HCT116 (cell line): Measurements from ENCODE around the gene FAM229A. TPM values are rescaled to one million over a fixed set of nuclear protein-coding genes. Genes with fewer than 3 reads are reported as not detected.

ENCODE experiments used
- ATAC-seq: fragments of 200-7000 bp; cut with Tn5 transposase; 2 replicates; pipeline ENCODE4 v1.9.1; 2020; ENCODE audit warnings: mild to moderate bottlenecking, moderate library complexity
- BruUV-seq: library from RNA; stranded (reverse); fragments of 400-500 nt; replicated peaks from 2 replicates; lab custom pipeline; 2021; lab: Mats Ljungman, UMichigan
- CTCF ChIA-PET: fragments of 300-600 bp; sonication (Branson Sonifier 250); formaldehyde crosslinking; loops from one replicate; lab custom pipeline; 2021; ENCODE audit warnings: antibody characterized with exemption; lab: Charles Lee
- POLR2A ChIA-PET: fragments of 300-600, 350-600 bp; sonication (Branson Sonifier 250); formaldehyde crosslinking; loops from one replicate; lab custom pipeline; 2021; ENCODE audit warnings: antibody characterized with exemption; lab: Charles Lee
- RAD21 ChIA-PET, 2 experiments: fragments of 300-600 bp; sonication (Branson Sonifier 250); formaldehyde crosslinking; loops; one replicate each; lab custom pipeline; 2023; ENCODE audit warnings: low total read pairs in 2 of 2; ENCODE audit not compliant: uncharacterized antibody in 2 of 2, unreplicated experiment in 2 of 2, low non-redundant PET in 1 of 2; lab: Charles Lee
- DNase-seq: peaks from one replicate; pipeline ENCODE4 v3.0.0-alpha.2; 2010; ENCODE audit warnings: low read depth, low spot score
- H2AFZ ChIP-seq: fragments of 200-600 bp; shearing (Covaris generic), sonication (generic); 2 replicates; pipeline ENCODE4 v1.6.1; 2017; ENCODE audit warnings: low read depth, mixed run types, mixed read lengths, antibody characterized with exemption, low read length; ENCODE audit not compliant: poor library complexity, severe bottlenecking
- H3K27ac ChIP-seq: 2 replicates; pipeline ENCODE4 v1.5.1; 2012; ENCODE audit warnings: low read depth, low read length
- H3K27me3 ChIP-seq: fragments of 200-600 bp; sonication (generic); 2 replicates; pipeline ENCODE4 v1.6.1; 2016; ENCODE audit warnings: mixed run types, low read length, mixed read lengths; ENCODE audit not compliant: insufficient read depth
- H3K36me3 ChIP-seq, 2 experiments: fragments of 200-500 bp in 1 of 2; fragments of 200-600 bp in 1 of 2; sonication (Bioruptor generic) in 1 of 2; sonication (generic) in 1 of 2; 2 replicates each; pipeline versions ENCODE4 v1.5.1 to v1.6.1; 2014 to 2016; ENCODE audit warnings: low read length in 2 of 2, inconsistent platforms in 1 of 2, mixed read lengths in 1 of 2, mixed run types in 1 of 2; ENCODE audit not compliant: insufficient read depth in 2 of 2, control insufficient read depth in 1 of 2
- H3K4me1 ChIP-seq, 2 experiments: fragments of 200-600 bp in 1 of 2; sonication (generic) in 1 of 2; 2 replicates each; pipeline versions ENCODE4 v1.5.1 to v1.6.1; 2012 to 2017; ENCODE audit warnings: low read length in 2 of 2, inconsistent platforms in 1 of 2, mild to moderate bottlenecking in 1 of 2, mixed read lengths in 1 of 2, mixed run types in 1 of 2, moderate library complexity in 1 of 2; ENCODE audit not compliant: insufficient read depth in 2 of 2, control insufficient read depth in 1 of 2
- H3K4me2 ChIP-seq: fragments of 200-600 bp; sonication (generic); 2 replicates; pipeline ENCODE4 v1.6.1; 2017; ENCODE audit warnings: mixed run types, low read length, mixed read lengths
- H3K4me3 ChIP-seq, 2 experiments: fragments of 200-600 bp in 1 of 2; sonication (generic) in 1 of 2; replicated peaks in 1 of 2; 2 replicates each; pipeline ENCODE4 v1.5.1; 2011 to 2016; ENCODE audit warnings: low read length in 2 of 2, control low read depth in 1 of 2, low read depth in 1 of 2, mild to moderate bottlenecking in 1 of 2, mixed read lengths in 1 of 2, mixed run types in 1 of 2
- H3K79me2 ChIP-seq: fragments of 200-600 bp; sonication (generic); 2 replicates; pipeline ENCODE4 v1.6.1; 2017; ENCODE audit warnings: mild to moderate bottlenecking, mixed run types, low read length, moderate library complexity, mixed read lengths; ENCODE audit not compliant: insufficient read depth
- H3K9ac ChIP-seq: fragments of 200-600 bp; sonication (generic); 2 replicates; pipeline ENCODE4 v1.6.1; 2016; ENCODE audit warnings: low read length, mixed read lengths
- H3K9me2 ChIP-seq: fragments of 200-600 bp; sonication (generic), shearing (Covaris generic); 2 replicates; pipeline ENCODE4 v1.6.1; 2017; ENCODE audit warnings: mixed run types, mild to moderate bottlenecking, moderate library complexity; ENCODE audit not compliant: insufficient read depth
- H3K9me3 ChIP-seq, 2 experiments: fragments of 200-500 bp in 1 of 2; fragments of 200-600 bp in 1 of 2; sonication (Bioruptor generic) in 1 of 2; sonication (generic) in 1 of 2; 2 replicates each; pipeline ENCODE4 v1.6.1; 2014 to 2017; ENCODE audit warnings: low read length in 2 of 2, mixed read lengths in 2 of 2, inconsistent platforms in 1 of 2, low read depth in 1 of 2, mild to moderate bottlenecking in 1 of 2, mixed run types in 1 of 2, moderate library complexity in 1 of 2; ENCODE audit not compliant: control insufficient read depth in 1 of 2, insufficient read depth in 1 of 2
- H4K20me1 ChIP-seq: fragments of 200-600 bp; sonication (generic), shearing (Covaris generic); 2 replicates; pipeline ENCODE4 v1.6.1; 2017; ENCODE audit warnings: mixed run types, mild to moderate bottlenecking, moderate library complexity; ENCODE audit not compliant: insufficient read depth
- CBX3 ChIP-seq: IDR thresholded peaks from 2 replicates; pipeline ENCODE4 v1.6.1; 2012; ENCODE audit warnings: low read depth
- CTCF ChIP-seq, 3 experiments: fragments of 200-600 bp in 1 of 3; sonication (generic) in 1 of 3; IDR thresholded peaks in 2 of 3; conservative IDR thresholded peaks in 1 of 3; 2 replicates each; pipeline ENCODE4 v1.5.1; 2012 to 2017; ENCODE audit warnings: low read depth in 2 of 3, low read length in 2 of 3, antibody characterized with exemption in 1 of 3, borderline replicate concordance in 1 of 3, control low read depth in 1 of 3, mild to moderate bottlenecking in 1 of 3, mixed read lengths in 1 of 3, mixed run types in 1 of 3, moderate library complexity in 1 of 3; ENCODE audit not compliant: insufficient read depth in 1 of 3
- ELF1 ChIP-seq: IDR thresholded peaks from 2 replicates; pipeline ENCODE4 v1.6.1; 2012; ENCODE audit warnings: low read depth, borderline replicate concordance
- EZH2phosphoT487 ChIP-seq: fragments of 200-600 bp; IDR thresholded peaks from 2 replicates; pipeline ENCODE4 v1.6.1; 2018; ENCODE audit warnings: antibody characterized with exemption, borderline replicate concordance
- JUND ChIP-seq: IDR thresholded peaks from 2 replicates; pipeline ENCODE4 v1.6.1; 2012
- MAX ChIP-seq: IDR thresholded peaks from 2 replicates; pipeline ENCODE4 v1.6.1; 2012
- POLR2AphosphoS5 ChIP-seq: IDR thresholded peaks from 2 replicates; pipeline ENCODE4 v1.6.1; 2011; ENCODE audit warnings: mild to moderate bottlenecking, low read depth, low read length, moderate library complexity
- SP1 ChIP-seq: IDR thresholded peaks from 2 replicates; pipeline ENCODE4 v1.6.1; 2012; ENCODE audit warnings: low read depth
- ZNF274 ChIP-seq: fragments of 200-500 bp; sonication (Bioruptor generic); IDR thresholded peaks from 2 replicates; pipeline ENCODE4 v1.6.1; 2014; ENCODE audit warnings: mild to moderate bottlenecking, low read depth, low read length, inconsistent platforms
- intact Hi-C: fragments of 100-400 bp; cut with micrococcal nuclease; formaldehyde crosslinking; loops from 2 replicates; pipeline ENCODE4 v1.10.0; 2022
- total RNA-seq: library from RNA; stranded (reverse); gene quantifications from one replicate; pipeline ENCODE4 v1.2.1, GENCODE V29; 2021; ENCODE audit not compliant: unreplicated experiment

Gene FAM229A
- total RNA-seq, 1 experiment from 2014 or later = 16.1 TPM

GRCh38 chr1:32353886-32354570 is 8.3 kb downstream of the FAM229A start:
- H3K9ac ChIP-seq = no peak overlapping the region
- no peak overlapping the region for H3K4me3 ChIP-seq
- H4K20me1 ChIP-seq = no peaks in the 10 kb centered on the region
- intact Hi-C loops = no loop called here
- ChIA-PET RAD21 (interaction anchor here in 1 of 2 experiments (0.6 kb wide), 1 partner anchor 827 kb away, joined by 7 read pairs; no protein-coding TSS in a partner anchor), POLR2A (no interaction called here), CTCF (no interaction called here)
- no peaks in the 10 kb centered on the region for H3K9me3 ChIP-seq
- no peak for DNase-seq
- BruUV-seq = no TSS peak
- H2AFZ ChIP-seq = no peak overlapping the region
- ATAC-seq = no peak
- H3K9me2 ChIP-seq = no peaks in the 10 kb centered on the region
- H3K4me1 ChIP-seq = peaks cover 5 to 21% of the 10 kb centered on the region in 2 experiments; a peak in 3 of 4 replicates
- H3K27me3 ChIP-seq = no peaks in the 10 kb centered on the region
- no peak overlapping the region for H3K4me2 ChIP-seq
- TF ChIP-seq CTCF (IDR thresholded peaks at IDR 0.05 in 2 of 3, conservative IDR thresholded peaks at IDR 0.05 in 1 of 3; ENCODE audit: borderline replicate concordance in 1 of 3, insufficient read depth in 1 of 3, low read depth in 2 of 3, low read length in 2 of 3) (no peak), EZH2phosphoT487 (no peak), JUND (no peak), POLR2AphosphoS5 (no peak), CBX3 (no peak), MAX (no peak), ELF1 (no peak), ZNF274 (no peak), SP1 (no peak)
- no peak overlapping the region for H3K27ac ChIP-seq
- H3K79me2 ChIP-seq = no peaks in the 10 kb centered on the region
- H3K36me3 ChIP-seq = no peaks in the 10 kb centered on the region
